ENCODE measurements around the gene FEN1. TPM values are rescaled to one million over a fixed set of nuclear protein-coding genes. Genes with fewer than 3 reads are reported as not detected.

FEN1 gene
- total and polyA plus RNA-seq, 4 donors = 4.5 to 46.5 (median 9.5) TPM

DNA sequence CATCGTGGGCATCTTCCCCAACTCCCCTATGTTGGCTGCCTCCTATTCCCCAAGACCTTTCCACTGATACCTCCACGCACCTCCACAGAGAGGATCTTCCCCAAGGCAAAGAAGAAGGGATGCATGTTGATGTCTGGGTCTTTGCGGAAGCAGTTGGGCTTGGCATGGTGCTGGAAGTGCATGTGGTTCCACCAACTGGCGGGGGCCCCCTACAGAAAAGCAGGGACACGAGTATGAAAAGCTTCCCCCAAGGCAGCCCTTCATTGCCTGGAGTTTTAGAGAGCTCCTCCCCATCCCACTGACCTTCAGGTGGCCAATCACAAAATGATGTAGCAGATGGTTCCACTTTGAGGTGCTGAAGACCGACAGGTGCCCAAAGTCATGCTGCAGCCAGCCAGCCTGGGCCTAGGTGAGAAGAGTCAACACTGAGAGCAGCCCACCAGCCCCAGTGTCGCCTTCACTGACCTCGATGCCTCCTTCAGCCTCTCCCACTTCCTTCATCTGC lies 18.0 kb downstream of the FEN1 start:
- H3K9me3 ChIP-seq (ENCODE audit: control insufficient read depth in 4 of 4, low read length in 3 of 4) = no peaks in the 10 kb centered on the region

GRCh38 chr11:61811831-61812230 lies 19.1 kb downstream of the FEN1 start:
- Histone ChIP-seq H3K9me3 (ENCODE audit: control insufficient read depth in 4 of 4, low read length in 3 of 4) (no peaks in the 10 kb centered on the region), H3K27me3 (ENCODE audit: control insufficient read depth in 4 of 4, insufficient read depth in 4 of 4, low read length in 3 of 4) (no peaks in the 10 kb centered on the region), H3K4me3 (ENCODE audit: low read depth in 1 of 3, low read length in 3 of 3) (no peak overlapping the region), H3K27ac (ENCODE audit: low read depth in 1 of 2, low read length in 2 of 2) (no peak overlapping the region), H3K36me3 (ENCODE audit: control insufficient read depth in 4 of 4, insufficient read depth in 3 of 4, low read depth in 1 of 4, low read length in 3 of 4) (peaks cover 10 to 40% (median 16%) of the 10 kb centered on the region in 4 donors), H3K4me1 (ENCODE audit: control insufficient read depth in 4 of 4, insufficient read depth in 4 of 4, low read length in 3 of 4) (peaks cover 0 to 17% (median 7%) of the 10 kb centered on the region in 4 donors), H3K9ac (ENCODE audit: low read depth in 1 of 2, low read length in 2 of 2) (no peak overlapping the region)
- WGBS = 85% methylated on average over 5 of the region's 5 CpGs
- TF ChIP-seq FOXA1 (IDR thresholded peaks at IDR 0.05) (no peak), ZBTB33 (IDR thresholded peaks at IDR 0.05) (no peak), EGR1 (IDR thresholded peaks at IDR 0.05; ENCODE audit: low read depth in 2 of 2) (no peak), FOXA2 (IDR thresholded peaks at IDR 0.05) (no peak), RXRA (IDR thresholded peaks at IDR 0.05) (no peak), GABPA (IDR thresholded peaks at IDR 0.05 in 1 of 2, conservative IDR thresholded peaks at IDR 0.05 in 1 of 2) (no peak), JUND (IDR thresholded peaks at IDR 0.05) (no peak), CTCF (IDR thresholded peaks at IDR 0.05; ENCODE audit: low read depth, low read length, missing input control) (no peak), REST (IDR thresholded peaks at IDR 0.05) (no peak)
- DNase-seq (ENCODE audit: low spot score) = no peak

More for the DNA sequence above, 18.0 kb downstream of the FEN1 start:
- no peaks in the 10 kb centered on the region for H3K27me3 ChIP-seq (ENCODE audit: control insufficient read depth in 4 of 4, insufficient read depth in 4 of 4, low read length in 3 of 4)
- peaks cover 0 to 6% (median 2%) of the 10 kb centered on the region in 4 donors for H3K4me1 ChIP-seq (ENCODE audit: control insufficient read depth in 4 of 4, insufficient read depth in 4 of 4, low read length in 3 of 4)
- no peak overlapping the region for H3K27ac ChIP-seq (ENCODE audit: low read depth in 1 of 2, low read length in 2 of 2)
- H3K4me3 ChIP-seq (ENCODE audit: low read depth in 1 of 3, low read length in 3 of 3) = no peak overlapping the region
- WGBS = 93% methylated on average over 8 of the region's 8 CpGs
- no peak for DNase-seq (ENCODE audit: low spot score)
- H3K9ac ChIP-seq (ENCODE audit: low read depth in 1 of 2, low read length in 2 of 2) = no peak overlapping the region
- peaks cover 10 to 48% (median 17%) of the 10 kb centered on the region in 4 donors for H3K36me3 ChIP-seq (ENCODE audit: control insufficient read depth in 4 of 4, insufficient read depth in 3 of 4, low read depth in 1 of 4, low read length in 3 of 4)
- TF ChIP-seq JUND (IDR thresholded peaks at IDR 0.05) (no peak), EGR1 (IDR thresholded peaks at IDR 0.05; ENCODE audit: low read depth in 2 of 2) (no peak), REST (IDR thresholded peaks at IDR 0.05) (no peak), NR2F2 (IDR thresholded peaks at IDR 0.05) (no peak), FOXA2 (IDR thresholded peaks at IDR 0.05) (no peak), YY1 (IDR thresholded peaks at IDR 0.05) (no peak), SP1 (IDR thresholded peaks at IDR 0.05) (no peak)
- TF ChIP-seq, protein P1, sequence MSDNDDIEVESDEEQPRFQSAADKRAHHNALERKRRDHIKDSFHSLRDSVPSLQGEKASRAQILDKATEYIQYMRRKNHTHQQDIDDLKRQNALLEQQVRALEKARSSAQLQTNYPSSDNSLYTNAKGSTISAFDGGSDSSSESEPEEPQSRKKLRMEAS (IDR thresholded peaks at IDR 0.05) = no peak

All from liver (tissue), 9 donors.